GM18517 (cell line): ENCODE measurements around the gene SREK1IP1.

Source experiments
- ATAC-seq: cut with Tn5 transposase; IDR thresholded peaks from one replicate; pipeline ENCODE4 v1.9.1; 2021; ENCODE audit warnings: mild to moderate bottlenecking, moderate library complexity; ENCODE audit not compliant: unreplicated experiment

SREK1IP1 gene

DNA sequence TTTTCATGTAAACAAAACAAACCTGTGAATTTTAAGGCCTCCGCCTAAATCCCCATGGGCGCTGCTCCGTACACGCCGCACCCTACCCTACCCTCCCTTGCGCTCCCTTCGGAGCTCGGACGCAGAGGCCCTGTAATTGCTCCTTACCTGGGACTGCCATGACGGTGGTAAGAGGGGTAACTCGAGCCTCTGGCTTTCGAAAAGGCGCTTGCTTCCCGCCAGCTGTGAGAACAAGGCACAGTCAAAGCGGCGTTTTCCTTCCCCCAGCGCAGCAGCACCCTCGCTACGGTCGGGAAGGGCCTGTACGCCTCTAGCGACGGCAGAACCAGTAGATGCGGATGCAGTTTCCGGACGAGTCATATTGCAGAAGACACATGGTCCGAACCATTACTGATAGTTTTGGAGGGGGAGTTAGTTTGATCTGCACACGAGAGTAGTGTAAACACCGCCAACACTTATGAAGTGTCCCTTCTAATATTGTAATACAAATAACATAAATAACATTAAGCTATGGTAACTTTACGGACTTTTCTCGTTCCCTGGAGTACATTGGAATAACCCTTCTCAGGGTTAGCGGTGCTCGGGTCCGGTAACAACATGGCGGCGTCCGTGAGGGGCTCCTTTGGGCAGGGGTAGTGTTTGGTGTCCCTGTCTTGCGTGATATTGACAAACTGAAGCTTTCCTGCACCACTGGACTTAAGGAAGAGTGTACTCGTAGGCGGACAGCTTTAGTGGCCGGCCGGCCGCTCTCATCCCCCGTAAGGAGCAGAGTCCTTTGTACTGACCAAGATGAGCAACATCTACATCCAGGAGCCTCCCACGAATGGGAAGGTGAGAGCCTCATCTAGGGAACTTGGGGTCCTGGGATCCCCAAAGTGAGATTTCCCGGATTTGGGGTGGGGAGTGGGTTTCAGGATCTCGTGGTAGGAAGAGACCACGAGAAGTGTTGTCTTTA is at the start of gene SREK1IP1, which contains the start of gene CWC27:
Gene SREK1IP1 (minus strand): TSS at position 334 of the 955 bp plus-strand sequence. CDS start 174 bp downstream, at position 160.
Gene CWC27 (plus strand): TSS at position 573 of the 955 bp plus-strand sequence. CDS start 217 bp downstream, at position 790.
- ATAC-seq, result peak; percentile 98

DNA sequence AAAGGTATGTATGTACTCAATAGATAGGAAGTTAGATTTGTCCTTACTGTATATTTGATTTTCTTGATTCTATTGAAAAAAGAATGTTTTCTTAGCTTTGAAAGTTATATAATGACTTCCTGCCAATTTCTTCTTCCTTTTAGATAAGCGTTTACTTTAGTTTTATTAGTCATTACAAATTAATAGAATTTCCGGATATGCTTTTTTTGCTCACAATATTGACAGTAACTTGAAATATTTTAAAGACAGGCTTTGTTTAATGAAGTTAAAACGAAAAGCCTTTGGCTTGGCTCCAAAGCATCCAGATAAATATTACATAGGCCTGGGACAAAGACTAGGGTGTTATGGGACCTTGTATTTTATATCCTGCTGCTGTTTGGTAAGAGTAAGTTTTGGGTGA is 49.8 kb upstream of the SREK1IP1 start:
- no peak for ATAC-seq

DNA sequence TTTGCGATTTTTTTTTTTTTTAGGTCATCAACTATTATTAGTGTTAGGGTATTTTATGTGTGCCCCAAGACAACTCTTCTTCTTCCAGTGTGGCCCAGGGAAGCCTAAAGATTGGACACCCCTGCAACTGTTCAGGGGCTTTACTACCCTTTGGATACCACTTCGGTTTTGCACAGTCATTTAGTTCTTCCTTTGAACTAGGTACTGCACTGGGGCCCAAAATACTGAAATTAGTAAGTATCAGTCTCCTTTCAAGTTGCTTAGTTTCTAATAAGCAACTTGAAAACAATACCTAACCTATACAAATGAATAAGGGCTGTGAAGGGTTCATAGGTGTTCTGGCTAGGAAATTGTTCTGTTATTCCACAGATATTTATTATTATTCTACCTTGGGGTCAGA is 45.6 kb upstream of the SREK1IP1 start:
- peak; percentile 96 for ATAC-seq

DNA sequence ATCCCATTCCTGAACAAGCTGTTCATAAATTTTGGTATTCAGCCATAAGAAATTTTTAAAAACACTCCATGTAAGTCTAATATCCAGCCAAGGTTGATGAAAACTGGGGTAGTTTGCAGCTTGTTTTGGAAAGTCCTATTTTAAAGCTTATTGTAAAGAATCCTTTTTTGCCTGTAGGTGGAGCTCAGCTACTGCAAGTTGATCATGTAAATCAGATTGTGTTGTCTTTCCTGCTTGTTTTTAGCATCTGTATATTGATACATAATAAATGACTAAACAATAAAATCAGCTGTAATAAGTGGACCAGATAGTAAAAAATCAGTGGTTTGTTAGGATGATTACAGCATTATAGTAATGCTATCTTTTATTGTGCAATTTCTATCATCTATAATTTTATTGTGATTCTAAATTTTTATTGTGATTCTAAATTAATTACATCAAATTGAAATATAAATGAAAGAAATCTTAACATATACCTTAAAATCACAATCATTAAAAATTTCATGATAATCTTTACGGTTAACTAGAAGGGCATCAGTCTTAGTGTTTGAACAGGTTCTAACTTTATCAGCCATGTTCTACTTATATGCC is 42.7 kb upstream of the SREK1IP1 start:
- peak; percentile 52 for ATAC-seq

DNA sequence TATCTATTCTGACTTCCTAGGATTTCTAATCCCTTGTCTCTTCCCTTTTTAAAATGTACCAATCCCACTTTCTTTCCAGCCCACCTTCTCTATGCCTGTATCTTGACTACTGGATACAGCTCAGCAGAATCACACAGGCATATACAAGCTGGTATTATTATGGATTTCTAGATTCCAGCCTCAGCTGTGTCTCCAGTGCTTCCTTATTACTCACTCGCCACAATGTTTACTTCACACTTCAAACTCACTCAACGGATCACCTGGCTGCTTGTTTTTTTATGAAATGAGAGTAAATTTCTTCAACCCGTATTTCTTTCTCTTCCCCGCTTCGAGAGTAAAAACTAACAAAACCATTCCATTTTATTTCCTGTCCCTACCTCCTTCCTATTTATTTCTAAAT is 39.0 kb upstream of the SREK1IP1 start:
- no peak for ATAC-seq

DNA sequence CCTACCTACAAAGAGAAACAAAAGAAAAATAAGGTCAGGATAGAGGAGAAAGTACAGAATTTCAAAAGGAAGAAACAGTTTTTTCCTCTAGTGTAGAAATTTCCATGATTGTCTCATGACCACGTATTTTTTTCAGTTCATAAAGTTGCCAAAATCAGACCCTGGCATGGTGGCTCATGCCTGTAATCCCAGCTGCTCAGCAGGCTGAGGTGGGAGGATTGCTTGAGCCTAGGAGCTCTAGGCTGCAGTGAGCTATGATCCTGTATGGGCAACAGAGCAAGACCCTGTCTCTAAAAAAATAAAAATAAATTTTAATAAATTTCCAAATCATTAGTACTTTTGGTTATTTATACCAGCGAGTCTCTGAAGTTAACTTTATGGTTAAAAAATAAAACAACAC is 38.0 kb upstream of the SREK1IP1 start:
- no peak for ATAC-seq

DNA sequence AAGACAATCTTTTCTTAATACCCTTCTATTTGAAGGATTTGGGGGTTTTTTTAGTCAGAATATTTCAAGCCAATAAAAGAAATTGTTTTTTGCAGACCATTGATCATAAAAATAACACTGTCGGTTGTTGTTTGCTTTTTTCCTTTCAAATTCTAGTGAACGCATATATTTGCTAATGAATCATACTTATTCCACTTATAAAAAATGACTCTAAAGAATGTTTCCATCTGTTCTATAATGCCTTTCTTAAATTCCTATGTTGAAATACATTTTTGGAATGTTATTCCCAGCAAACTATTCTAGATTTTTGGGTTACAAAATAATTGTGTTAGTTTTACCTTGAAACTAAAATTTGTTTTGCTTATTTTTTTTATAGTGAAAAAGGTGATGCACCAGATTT is 32.4 kb upstream of the SREK1IP1 start:
- no peak for ATAC-seq

DNA sequence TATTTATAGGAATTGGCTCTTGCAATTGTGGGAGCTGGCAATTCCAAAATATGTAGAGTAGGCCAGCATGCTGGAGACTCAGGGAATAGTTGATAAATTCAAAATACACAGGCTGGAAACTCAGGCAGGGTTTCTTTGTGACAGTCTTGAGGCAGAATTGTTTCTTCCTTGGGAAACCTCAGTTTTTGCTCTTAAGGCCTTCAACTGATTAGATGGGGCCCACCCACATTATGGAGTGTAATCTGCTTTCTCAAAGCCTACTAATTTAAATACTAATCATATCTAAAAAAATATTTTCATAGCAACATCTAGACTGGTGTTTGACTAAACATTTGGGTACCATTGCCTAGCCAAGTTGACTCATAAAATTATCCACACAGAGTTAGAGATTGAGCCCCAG is 27.8 kb upstream of the SREK1IP1 start:
- ATAC-seq, result no peak

DNA sequence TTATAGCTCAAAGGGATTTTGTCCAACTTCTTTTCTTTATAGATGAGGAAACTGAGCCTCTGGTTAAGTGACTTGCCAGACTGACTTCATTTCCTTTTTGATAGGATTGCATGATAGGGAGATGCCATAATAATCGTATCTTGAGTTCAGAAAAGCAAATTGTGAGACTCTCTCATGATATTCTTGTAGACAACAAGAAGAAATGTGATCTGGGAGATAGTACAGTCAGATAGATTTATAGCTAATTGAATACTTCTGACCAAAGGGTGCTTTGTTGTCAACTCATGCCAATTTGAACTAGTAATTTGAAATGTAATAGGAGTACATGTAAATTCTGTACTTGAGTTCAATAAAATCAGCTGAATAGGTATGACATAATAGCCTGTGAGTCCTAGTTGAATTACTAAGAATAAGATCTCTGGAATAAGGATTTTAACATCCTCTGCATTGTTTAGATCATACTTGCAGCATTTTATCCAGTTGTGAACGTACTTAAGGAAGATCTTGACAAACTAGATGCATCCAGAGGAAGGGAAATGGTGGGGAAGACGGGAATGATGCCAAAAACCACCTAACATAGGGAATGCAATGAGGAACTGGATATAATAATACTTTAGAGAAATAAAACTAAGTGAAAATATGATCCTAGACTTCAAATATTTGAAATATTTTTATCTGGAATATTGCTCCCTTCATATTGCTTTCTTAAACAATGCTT is 25.7 kb upstream of the SREK1IP1 start:
- no peak for ATAC-seq

DNA sequence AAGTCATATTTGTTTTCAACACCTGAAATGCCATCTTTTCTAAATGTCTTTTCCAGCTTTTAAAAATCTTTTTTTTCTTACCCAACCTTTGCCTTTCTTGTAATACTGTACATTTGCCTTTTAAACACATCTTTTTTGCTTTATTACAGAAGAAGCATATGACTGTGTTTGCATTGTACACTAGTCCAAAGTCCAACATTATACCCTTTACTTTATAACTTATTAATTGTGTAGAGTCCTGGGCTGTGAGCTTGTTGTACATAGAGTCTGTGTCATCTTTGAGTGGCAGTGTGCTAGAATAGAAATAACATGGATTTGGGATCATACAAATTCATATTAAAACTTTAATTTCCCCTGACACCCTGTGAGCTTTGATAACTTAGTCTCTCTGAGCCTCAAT is 24.0 kb upstream of the SREK1IP1 start:
- no peak for ATAC-seq

DNA sequence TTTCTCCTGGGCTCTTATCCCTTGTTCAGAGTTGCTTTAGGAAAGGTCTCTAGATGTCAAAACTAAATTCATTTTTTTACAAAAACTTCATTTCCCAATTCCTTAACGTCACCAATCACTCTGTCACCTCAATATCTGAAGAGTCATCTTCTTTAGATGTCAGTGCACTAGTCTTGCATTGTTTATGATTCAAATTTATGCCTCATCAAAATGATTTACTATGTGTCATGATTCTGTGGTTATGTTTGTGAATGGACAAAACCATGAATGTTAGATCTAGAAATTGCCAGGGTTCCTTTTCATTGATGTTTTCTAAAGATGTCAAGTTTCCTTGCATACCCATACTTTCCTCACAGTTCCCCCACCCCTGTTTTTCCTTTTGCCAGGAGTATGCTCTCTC is 21.7 kb upstream of the SREK1IP1 start:
- no peak for ATAC-seq

DNA sequence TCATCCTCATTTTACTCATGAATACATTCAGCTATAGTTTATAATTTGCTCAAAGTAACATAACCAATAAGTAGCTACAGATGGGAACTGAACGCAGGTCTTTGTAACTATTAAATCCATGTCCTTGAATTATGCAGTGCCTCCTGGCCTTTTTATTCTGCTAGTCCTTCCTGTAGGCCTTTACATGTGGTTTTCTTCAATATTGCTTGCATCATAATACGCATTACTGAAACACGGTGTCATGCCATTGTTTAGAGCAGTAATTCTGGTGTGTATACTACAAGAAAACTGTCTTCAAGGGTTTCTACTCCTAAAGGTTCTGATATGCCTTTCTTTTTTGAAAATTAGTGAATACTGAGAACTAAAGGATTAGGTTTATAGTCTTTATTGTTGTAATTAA is 21.0 kb upstream of the SREK1IP1 start:
- ATAC-seq, result no peak

DNA sequence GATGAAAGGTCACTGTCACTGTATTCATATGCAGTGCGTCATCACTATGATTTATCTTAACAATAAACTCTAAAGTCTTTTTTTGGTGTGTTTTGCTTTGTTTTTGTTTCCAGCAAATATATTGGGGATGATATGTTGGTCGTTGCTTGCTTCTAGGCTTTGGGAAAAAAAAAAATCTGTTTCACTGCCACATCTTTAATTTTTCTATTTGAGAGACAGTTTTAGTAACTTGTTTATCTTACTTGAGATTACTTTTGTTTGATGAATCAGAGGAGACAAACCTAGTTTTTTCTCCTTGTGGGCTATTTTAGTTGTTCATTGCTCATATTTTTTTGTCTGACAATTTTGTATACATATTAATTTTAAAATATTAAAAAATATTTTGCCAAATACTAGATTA is 19.7 kb upstream of the SREK1IP1 start:
- ATAC-seq, result no peak

DNA sequence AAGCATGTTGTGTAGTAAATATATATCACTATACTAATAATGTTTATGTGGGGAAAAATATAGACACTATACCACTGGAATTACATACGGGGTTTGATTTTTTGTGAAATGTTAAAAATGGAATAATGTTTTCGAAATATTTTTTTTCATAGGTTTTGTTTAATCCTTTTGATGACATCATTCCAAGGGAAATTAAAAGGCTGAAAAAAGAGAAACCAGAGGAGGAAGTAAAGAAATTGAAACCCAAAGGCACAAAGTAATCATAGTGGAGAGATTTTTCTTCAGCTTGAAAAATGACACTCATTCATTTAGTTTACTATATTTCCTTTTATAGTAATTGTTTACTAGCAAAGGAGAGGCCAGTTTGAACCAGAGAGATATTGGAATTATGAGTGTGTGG is 17.9 kb upstream of the SREK1IP1 start:
- ATAC-seq, result no peak

DNA sequence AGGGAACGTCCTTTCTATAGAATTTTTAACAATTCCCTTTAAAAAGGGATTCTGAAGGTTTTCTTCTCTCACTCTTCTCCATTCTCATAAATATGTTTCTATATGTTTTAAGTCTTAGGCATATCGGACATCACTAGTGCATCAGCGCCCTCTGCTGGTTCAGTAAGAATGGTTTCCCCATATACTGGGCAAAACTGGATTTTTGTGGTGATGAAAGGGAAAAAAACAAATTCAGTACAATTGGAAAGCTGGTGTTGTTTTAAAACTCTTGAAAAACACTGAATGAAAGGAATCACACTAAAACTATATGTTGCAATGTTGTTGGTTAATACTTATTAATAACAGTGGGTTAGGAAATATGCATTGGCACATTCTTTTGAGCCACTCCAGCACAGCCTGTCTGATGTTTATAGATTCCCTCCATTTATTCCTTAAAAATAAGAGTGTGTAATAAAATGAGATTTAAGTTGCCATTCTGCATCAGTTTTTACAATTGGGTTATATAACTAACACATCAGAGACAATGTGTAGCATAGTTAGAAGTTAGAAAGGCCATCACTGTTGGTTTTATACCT is 16.0 kb upstream of the SREK1IP1 start:
- peak; percentile 81 for ATAC-seq

DNA sequence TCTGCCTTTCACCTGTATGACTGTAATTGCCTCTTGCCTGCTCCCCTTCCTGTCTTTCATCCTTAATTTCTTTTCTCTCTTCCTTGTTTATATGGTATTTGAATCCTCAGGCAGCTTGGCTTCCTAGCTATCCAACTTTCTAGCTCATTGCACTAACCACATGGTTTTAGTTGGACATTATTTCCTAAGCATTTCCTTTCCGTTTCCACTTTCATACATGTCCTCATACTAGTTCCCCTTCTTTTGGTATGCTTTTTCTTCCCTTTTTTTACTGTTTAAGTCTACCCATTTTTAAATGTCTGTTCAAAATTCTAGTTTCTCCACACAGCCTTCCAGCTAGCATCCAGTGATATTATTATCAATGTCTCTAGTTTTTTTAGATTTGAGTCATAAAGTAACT is 6.8 kb upstream of the SREK1IP1 start:
- no peak for ATAC-seq

DNA sequence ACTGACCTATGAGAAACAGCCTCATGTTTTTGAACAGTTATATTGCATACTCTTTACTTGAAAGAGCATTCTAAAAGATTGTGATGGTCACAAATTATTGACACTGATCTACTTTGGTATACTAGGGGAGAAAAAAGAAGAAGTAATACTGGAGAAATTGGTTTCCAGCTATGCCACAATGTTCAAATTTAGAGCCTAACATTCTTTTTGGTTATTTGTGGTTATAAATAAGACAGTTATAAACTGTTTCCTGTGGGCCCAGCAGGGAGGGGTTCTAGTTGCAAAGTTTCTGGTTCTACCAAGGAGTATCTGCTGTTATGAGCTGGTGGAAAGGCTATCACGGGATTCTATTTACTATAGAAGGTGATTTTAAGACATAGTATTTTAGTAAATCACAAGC is 5.0 kb upstream of the SREK1IP1 start:
- ATAC-seq, result peak; percentile 47

DNA sequence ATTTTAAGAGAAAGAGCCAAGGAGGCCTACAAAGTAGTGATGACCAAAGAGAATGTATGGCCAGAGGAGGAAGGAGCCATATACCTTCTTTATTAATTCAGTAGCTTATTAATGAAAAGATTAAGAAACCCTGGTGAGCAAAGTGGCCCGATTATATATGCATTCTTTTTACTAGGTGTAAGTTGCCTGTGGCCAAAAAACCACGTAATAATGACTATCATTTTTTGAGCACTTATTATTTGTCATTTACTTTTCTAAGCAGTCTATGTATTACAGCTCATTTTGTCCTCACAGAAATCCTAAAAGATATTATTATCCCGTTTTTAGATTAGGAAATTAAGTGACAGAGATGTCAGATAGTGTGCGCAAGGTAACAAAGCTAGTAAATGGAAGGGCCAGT is 3.2 kb upstream of the SREK1IP1 start:
- no peak for ATAC-seq

DNA sequence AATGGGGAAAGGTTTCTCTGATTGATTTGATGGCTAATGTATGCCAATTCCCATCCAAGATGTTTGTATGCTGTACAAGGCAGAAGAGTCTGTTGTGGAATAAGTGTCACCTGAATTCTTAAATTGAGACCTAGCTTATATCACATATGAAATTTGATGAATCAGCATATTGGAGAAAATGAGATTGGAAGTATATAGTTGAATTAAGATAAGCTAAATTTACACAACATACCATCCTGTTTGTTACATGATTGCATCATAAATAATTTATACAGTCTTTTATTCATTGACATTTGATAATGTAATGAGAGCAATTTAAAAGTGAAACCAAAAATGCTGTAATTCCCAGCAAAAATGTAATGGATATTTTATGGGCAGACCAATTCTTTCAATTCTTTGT is 1.4 kb upstream of the SREK1IP1 start:
- ATAC-seq, result no peak

DNA sequence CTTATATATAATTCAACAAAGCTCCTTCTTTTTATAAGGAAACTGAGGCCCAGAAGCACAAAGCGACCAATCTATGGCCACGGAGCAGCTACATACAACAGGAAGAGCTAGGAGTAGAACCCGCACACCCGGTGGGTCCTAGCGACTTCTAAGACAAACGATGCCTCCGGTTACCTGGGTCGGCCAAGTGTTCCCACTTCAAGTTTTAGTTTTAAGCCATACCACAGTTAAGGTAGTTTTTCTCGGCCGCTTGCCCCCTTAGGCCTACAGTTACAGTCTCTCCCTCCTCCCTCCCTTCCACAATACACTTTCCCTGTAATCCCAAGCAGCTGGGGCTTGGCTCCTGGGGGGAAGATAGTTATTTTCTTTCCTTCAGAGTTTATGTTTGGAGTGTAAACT is 533 bp downstream of the SREK1IP1 start:
- ATAC-seq, result peak; percentile 4

DNA sequence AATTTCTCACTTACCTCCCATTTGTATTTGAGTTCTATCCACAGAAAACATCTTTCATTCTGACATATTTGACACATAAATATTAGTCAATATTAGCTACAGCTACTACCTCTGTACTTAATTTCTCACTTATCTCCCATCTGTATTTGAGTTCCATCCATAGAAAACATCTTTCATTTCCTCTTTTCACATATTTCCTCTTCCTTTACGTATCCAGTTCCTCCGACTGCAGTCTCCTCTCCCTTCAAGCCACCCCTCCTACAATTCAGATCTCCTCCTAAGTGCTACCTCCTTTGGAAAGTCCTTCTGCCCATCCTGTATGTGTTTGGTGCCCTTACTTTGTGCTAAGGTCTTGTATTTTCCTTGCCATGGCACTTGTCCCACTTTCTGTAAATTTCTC is 1.6 kb downstream of the SREK1IP1 start:
- no peak for ATAC-seq
